Ascending aorta (tissue), 2 donors: ENCODE measurements around the gene CCNI. TPM values are rescaled to one million over a fixed set of nuclear protein-coding genes. Genes with fewer than 3 reads are reported as not detected.
A peak's percentile ranks its signal among the peaks of the same experiment; 100 is the strongest.

Experiments
- DNase-seq, 2 donors: peaks; one replicate each; pipeline ENCODE4 v3.0.0-alpha.2; 2019; ENCODE audit warnings: low spot score in 2 of 2
- H3K27ac ChIP-seq, 2 donors: fragments of 200-600 bp; sonication (generic); one replicate each; pipeline ENCODE4 v1.5.1; 2016 to 2017; ENCODE audit warnings: mild to moderate bottlenecking in 1 of 2
- H3K27me3 ChIP-seq: fragments of 200-600 bp; sonication (generic); one replicate; pipeline ENCODE4 v1.5.1; 2017
- H3K36me3 ChIP-seq, 2 donors: fragments of 200-600 bp; sonication (generic); one replicate each; pipeline ENCODE4 v1.5.1; 2016
- H3K4me1 ChIP-seq, 2 donors: fragments of 200-600 bp; sonication (generic); one replicate each; pipeline ENCODE4 v1.5.1; 2016 to 2017; ENCODE audit warnings: mild to moderate bottlenecking in 1 of 2
- H3K4me3 ChIP-seq, 2 donors: fragments of 200-600 bp; sonication (generic); one replicate each; pipeline ENCODE4 v1.5.1; 2016 to 2017; ENCODE audit warnings: mild to moderate bottlenecking in 1 of 2
- H3K9me3 ChIP-seq, 2 donors: fragments of 200-600 bp; sonication (generic); one replicate each; pipeline ENCODE4 v1.5.1; 2016
- intact Hi-C: fragments of 100-400 bp; cut with DNase I; formaldehyde crosslinking; loops from one replicate; pipeline ENCODE4 v1.15.1; 2023
- total RNA-seq: library from RNA; depleted of rRNA; stranded (reverse); fragments of >200 nt; gene quantifications from one replicate; pipeline ENCODE4 v1.1.0, GENCODE V29; 2016
- TF ChIP-seq, protein P1 (sequence below), 3 experiments: fragments of 200-600 bp in 2 of 3; fragments of 450-650 bp in 1 of 3; sonication (generic) in 2 of 3; IDR thresholded peaks; one replicate each; pipeline ENCODE4 v1.5.1; 2016 to 2019; ENCODE audit warnings: antibody characterized with exemption in 3 of 3, mild to moderate bottlenecking in 1 of 3, moderate library complexity in 1 of 3

CCNI gene
- total RNA-seq, 1 donor from 2014 or later = 140 TPM

DNA sequence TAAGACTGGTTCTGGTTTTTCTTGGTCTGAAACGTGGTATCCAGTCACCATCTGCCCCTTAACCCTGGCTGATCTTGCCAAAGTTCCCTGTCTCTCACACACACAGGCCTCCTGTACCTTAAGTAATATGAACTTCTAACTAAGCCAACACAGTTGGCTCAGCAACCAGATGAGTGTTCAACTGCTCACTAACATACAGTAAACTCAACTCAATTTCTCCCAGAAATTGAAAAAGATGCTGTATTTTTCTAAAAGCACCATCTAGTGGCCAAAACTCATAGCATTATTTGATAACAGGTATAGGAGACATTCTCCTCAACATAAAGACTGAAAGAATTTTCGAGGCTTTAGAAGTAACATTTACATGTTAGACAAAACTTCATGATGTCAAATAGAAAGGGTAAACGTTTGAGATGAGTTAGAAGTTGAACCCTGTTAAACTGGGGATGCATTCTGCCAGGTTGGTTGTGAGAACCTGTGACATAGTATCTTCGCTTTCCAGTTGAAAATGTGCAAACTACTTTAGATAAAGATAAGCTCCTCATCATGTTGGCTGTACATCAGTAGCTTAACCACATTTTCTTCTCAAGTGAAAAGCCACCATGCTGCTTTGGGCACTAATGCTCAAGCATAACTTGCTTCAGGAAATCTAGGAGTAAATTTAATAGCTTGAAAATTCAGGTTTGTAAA lies 31.2 kb downstream of the CCNI start:
- TF ChIP-seq, protein P1, sequence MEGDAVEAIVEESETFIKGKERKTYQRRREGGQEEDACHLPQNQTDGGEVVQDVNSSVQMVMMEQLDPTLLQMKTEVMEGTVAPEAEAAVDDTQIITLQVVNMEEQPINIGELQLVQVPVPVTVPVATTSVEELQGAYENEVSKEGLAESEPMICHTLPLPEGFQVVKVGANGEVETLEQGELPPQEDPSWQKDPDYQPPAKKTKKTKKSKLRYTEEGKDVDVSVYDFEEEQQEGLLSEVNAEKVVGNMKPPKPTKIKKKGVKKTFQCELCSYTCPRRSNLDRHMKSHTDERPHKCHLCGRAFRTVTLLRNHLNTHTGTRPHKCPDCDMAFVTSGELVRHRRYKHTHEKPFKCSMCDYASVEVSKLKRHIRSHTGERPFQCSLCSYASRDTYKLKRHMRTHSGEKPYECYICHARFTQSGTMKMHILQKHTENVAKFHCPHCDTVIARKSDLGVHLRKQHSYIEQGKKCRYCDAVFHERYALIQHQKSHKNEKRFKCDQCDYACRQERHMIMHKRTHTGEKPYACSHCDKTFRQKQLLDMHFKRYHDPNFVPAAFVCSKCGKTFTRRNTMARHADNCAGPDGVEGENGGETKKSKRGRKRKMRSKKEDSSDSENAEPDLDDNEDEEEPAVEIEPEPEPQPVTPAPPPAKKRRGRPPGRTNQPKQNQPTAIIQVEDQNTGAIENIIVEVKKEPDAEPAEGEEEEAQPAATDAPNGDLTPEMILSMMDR (IDR thresholded peaks at IDR 0.05) = peak; percentile 32 to 56 (median 46)
- H3K27ac ChIP-seq = peak overlapping the region; percentile 31 to 55
- H3K4me1 ChIP-seq = peaks cover 0 to 11% of the 10 kb centered on the region in 2 donors
- H3K9me3 ChIP-seq = no peaks in the 10 kb centered on the region
- H3K36me3 ChIP-seq = peaks cover 20 to 27% of the 10 kb centered on the region in 2 donors
- H3K27me3 ChIP-seq = no peaks in the 10 kb centered on the region
- no peak overlapping the region for H3K4me3 ChIP-seq
- DNase-seq = no peak
- intact Hi-C loops = loop anchor here (2.0 kb wide), 2 partner anchors 96 to 534 kb away; partner anchors contain the start of gene SEPTIN11

DNA sequence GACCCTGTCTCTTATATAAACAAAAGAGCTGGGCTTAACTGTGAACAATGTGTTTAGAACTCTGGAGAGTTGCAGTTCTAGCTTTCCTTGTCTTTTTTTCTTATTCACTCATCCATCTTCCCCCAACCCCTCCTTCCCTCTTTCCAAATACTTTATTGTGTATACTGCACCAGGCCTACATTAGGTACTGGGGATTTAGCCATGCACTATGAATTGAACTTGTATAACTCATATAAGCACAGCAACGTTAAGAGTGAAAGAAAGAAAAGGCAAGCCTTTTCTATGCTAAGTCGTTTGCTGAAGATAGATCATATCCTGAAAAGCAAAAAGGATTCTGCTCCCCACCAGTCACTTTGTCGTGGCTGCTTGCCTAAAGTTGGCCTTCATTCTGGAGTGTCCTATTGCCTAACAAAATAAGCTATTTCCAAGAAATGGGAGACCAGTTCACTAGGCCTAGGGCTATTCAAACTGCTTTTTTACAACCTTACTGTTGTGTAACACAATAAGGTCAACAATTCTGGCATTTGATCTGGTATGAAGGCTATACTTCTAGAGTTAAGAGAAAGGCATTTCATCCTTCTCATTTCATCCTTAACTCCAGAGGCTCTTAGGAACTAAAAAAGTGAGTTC lies 32.2 kb downstream of the CCNI start:
- Histone ChIP-seq H3K9me3 (no peaks in the 10 kb centered on the region), H3K4me3 (no peak overlapping the region), H3K4me1 (peaks cover 0 to 11% of the 10 kb centered on the region in 2 donors), H3K36me3 (peaks cover 20 to 24% of the 10 kb centered on the region in 2 donors), H3K27me3 (no peaks in the 10 kb centered on the region), H3K27ac (peak overlapping the region; percentile 26 to 55)
- TF ChIP-seq, protein P1 (IDR thresholded peaks at IDR 0.05) = no peak
- DNase-seq = no peak
- intact Hi-C loops = loop anchor here (2.0 kb wide), 2 partner anchors 95 to 533 kb away; partner anchors contain the start of gene SEPTIN11

DNA sequence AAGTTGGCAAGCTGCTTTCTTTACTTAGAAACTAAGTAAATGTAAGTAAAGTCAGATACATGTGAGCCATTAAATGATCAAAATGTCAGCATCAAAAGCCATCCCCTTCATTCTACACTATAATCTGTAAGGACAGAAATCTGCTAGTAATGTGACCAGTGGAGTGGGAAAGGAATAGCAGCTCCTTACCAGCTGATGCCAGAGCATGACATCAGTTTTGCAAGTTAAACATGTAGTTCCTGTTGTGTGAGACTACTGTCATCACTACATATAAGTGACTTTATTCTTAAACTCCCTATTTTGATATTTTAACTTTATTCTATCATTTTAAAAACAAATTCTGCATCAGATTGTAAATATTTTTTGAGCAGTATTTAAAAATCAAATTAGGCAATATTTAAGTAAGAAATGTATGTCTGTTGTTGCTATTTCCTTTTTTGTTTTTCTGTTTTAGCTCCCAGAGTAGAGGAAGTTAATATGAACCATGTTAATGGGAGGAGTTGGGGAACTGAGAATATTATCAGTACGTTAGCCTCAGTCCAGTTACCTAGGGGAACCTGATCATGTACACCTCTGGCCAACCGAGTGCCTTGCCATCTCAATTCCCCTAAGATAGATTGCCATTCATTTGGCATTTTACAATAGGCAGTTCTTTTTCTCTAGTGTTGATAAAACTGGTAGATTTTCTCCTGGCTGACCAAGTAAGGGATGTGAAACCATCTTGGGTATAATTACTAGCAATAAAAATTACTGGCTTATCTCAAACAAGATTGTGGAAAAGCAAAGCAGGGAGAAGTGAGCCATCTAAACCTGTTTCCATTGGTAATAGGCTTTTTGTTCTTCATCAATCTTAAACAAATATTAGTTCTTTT lies 34.7 kb downstream of the CCNI start:
- Histone ChIP-seq H3K27ac (no peak overlapping the region), H3K27me3 (no peaks in the 10 kb centered on the region), H3K4me1 (peaks cover 0 to 11% of the 10 kb centered on the region in 2 donors), H3K4me3 (no peak overlapping the region), H3K36me3 (peaks cover 6 to 21% of the 10 kb centered on the region in 2 donors), H3K9me3 (no peaks in the 10 kb centered on the region)
- no peak for DNase-seq
- TF ChIP-seq, protein P1 (IDR thresholded peaks at IDR 0.05) = no peak
- intact Hi-C loops = no loop called here

DNA sequence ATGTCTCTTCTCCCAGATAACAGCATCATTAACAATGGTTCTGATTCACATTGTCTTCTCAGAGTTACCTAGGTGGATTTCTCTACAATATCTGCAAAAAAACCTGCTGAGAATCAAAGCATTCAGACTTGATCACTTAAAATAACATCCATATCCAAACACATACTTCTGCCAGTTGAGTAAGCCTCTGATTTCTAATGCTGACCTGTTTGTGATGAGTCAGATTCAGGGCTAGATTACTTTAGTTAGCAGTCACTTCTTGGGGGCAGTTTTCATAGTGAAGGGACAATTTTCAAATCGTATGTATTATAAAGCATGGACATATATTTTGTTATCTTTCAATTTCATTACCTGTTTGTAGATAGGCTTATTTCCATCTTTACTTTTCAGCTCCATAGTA lies 35.5 kb downstream of the CCNI start:
- no peaks in the 10 kb centered on the region for H3K9me3 ChIP-seq
- TF ChIP-seq, protein P1 (IDR thresholded peaks at IDR 0.05) = no peak
- peaks cover 0 to 17% of the 10 kb centered on the region in 2 donors for H3K36me3 ChIP-seq
- no peaks in the 10 kb centered on the region for H3K27me3 ChIP-seq
- no peak overlapping the region for H3K4me3 ChIP-seq
- intact Hi-C loops = no loop called here
- no peak for DNase-seq
- H3K4me1 ChIP-seq = peaks cover 0 to 11% of the 10 kb centered on the region in 2 donors
- no peak overlapping the region for H3K27ac ChIP-seq

DNA sequence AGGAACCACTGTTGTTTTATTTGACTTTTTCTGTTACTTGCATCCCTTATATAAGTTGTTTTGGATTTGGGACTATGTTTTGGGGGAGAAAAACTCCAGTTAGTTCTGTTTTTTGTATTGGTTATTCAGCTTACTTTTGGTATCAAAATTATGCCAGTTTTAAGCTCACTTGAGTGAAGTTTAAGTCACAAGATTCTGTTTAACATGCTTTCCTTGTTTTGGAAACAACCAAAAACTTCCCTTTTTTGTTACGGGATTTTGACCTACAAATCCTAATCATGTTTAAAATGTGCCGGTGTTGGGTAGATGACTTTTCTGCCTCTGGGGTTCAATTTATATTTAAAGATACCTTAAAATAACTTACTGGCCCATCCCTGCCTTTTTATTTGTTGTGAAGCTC lies 36.0 kb downstream of the CCNI start:
- Histone ChIP-seq H3K9me3 (no peaks in the 10 kb centered on the region), H3K36me3 (peaks cover 3 to 19% of the 10 kb centered on the region in 2 donors), H3K27me3 (no peaks in the 10 kb centered on the region), H3K27ac (no peak overlapping the region), H3K4me3 (no peak overlapping the region), H3K4me1 (peaks cover 0 to 11% of the 10 kb centered on the region in 2 donors)
- DNase-seq = no peak
- intact Hi-C loops = loop anchor here (10.0 kb wide), 1 partner anchor 255 kb away; no protein-coding TSS in a partner anchor
- TF ChIP-seq, protein P1 (IDR thresholded peaks at IDR 0.05) = no peak
